RPMI7951 (cell line): ENCODE results near the gene MIPEP. TPM values are rescaled to one million over a fixed set of nuclear protein-coding genes. Genes with fewer than 3 reads are reported as not detected.
A peak's percentile ranks its signal among the peaks of the same experiment; 100 is the strongest.
"Not testable (repeated sequence)": the region's sequence is repeated elsewhere in the genome, so short reads cannot be mapped to it uniquely, and the experiment has no call there.

Experiments
- DNase-seq: peaks from one replicate; pipeline ENCODE4 v3.0.0-alpha.2; 2012; ENCODE audit warnings: low read depth
- total RNA-seq: library from RNA; depleted of rRNA; stranded (reverse); fragments of >200 nt; shearing (Covaris generic); gene quantifications from 2 replicates; pipeline ENCODE4 v1.2.3, GENCODE V29; 2014

Gene MIPEP
- total RNA-seq, 1 experiment from 2014 or later: 14.1 TPM

- peak; percentile 18 for DNase-seq
Observed at GRCh38 chr13:23889615-23890607, 711 bp upstream of the MIPEP start.

- not testable (repeated sequence) for DNase-seq
Observed at GRCh38 chr13:23884361-23884760, 4.8 kb downstream of the MIPEP start.

- no peak for DNase-seq
Observed at GRCh38 chr13:23883255-23883654, 5.9 kb downstream of the MIPEP start.

GRCh38 chr13:23881402-23881800 is 7.8 kb downstream of the MIPEP start:
- DNase-seq: not testable (repeated sequence)

GRCh38 chr13:23880493-23881401 is 8.5 kb downstream of the MIPEP start:
- DNase-seq: not testable (repeated sequence)

- no peak for DNase-seq
Observed at GRCh38 chr13:23877286-23877685, 11.9 kb downstream of the MIPEP start.

- DNase-seq: no peak
Observed at GRCh38 chr13:23876265-23876664, 12.9 kb downstream of the MIPEP start.

GRCh38 chr13:23871616-23872220 is 17.5 kb downstream of the MIPEP start:
- DNase-seq: peak; percentile 46

GRCh38 chr13:23870356-23871140 is 18.7 kb downstream of the MIPEP start:
- DNase-seq: no peak

GRCh38 chr13:23868521-23868920 is 20.7 kb downstream of the MIPEP start:
- no peak for DNase-seq

GRCh38 chr13:23867027-23867491 is 22.1 kb downstream of the MIPEP start:
- DNase-seq: no peak

GRCh38 chr13:23866420-23867026 is 22.7 kb downstream of the MIPEP start:
- peak; percentile 37 for DNase-seq

GRCh38 chr13:23865906-23866305 is 23.3 kb downstream of the MIPEP start:
- no peak for DNase-seq

GRCh38 chr13:23865026-23865425 is 24.2 kb downstream of the MIPEP start:
- no peak for DNase-seq

- no peak for DNase-seq
Observed at GRCh38 chr13:23861310-23861709, 27.9 kb downstream of the MIPEP start.

GRCh38 chr13:23859904-23860303 is 29.3 kb downstream of the MIPEP start:
- no peak for DNase-seq

GRCh38 chr13:23859455-23859854 is 29.7 kb downstream of the MIPEP start:
- DNase-seq: no peak

GRCh38 chr13:23858546-23858945 is 30.7 kb downstream of the MIPEP start:
- DNase-seq: no peak

- DNase-seq: no peak
Observed at GRCh38 chr13:23856008-23856750, 33.0 kb downstream of the MIPEP start.

- DNase-seq: no peak
Observed at GRCh38 chr13:23855360-23855759, 33.8 kb downstream of the MIPEP start.
